Measurements from ENCODE around the gene C1orf53.
A peak's percentile ranks its signal among the peaks of the same experiment; 100 is the strongest.
"Not testable (repeated sequence)": the region's sequence is repeated elsewhere in the genome, so short reads cannot be mapped to it uniquely, and the experiment has no call there.

Gene C1orf53

GRCh38 chr1:197921235-197922069 is 19.0 kb downstream of the C1orf53 start:
- no peak for FAIRE-seq

GRCh38 chr1:197922070-197922390 is 19.6 kb downstream of the C1orf53 start:
- no peak for FAIRE-seq

GRCh38 chr1:197923038-197923437 is 20.6 kb downstream of the C1orf53 start:
- FAIRE-seq, result no peak

GRCh38 chr1:197924516-197925123 is 22.2 kb downstream of the C1orf53 start:
- no peak for FAIRE-seq

- FAIRE-seq, result no peak
These were observed 25.7 kb downstream of the C1orf53 start for GRCh38 chr1:197927908-197928665.

- no peak for FAIRE-seq
These were observed 26.5 kb downstream of the C1orf53 start for GRCh38 chr1:197928849-197929336.

- FAIRE-seq, result no peak
These were observed 30.6 kb downstream of the C1orf53 start for GRCh38 chr1:197933016-197933415.

GRCh38 chr1:197933647-197934046 is 31.2 kb downstream of the C1orf53 start:
- FAIRE-seq, result no peak

- FAIRE-seq, result no peak
These were observed 35.0 kb downstream of the C1orf53 start for GRCh38 chr1:197937381-197937780.

GRCh38 chr1:197937892-197938291 is 35.5 kb downstream of the C1orf53 start:
- FAIRE-seq, result no peak

- not testable (repeated sequence) for FAIRE-seq
These were observed 36.9 kb downstream of the C1orf53 start for GRCh38 chr1:197939159-197939980.

- FAIRE-seq, result no peak
These were observed 39.6 kb downstream of the C1orf53 start for GRCh38 chr1:197942042-197942441.

- no peak for FAIRE-seq
These were observed 42.1 kb downstream of the C1orf53 start for GRCh38 chr1:197944485-197944884.

- FAIRE-seq, result no peak
These were observed 46.8 kb downstream of the C1orf53 start for GRCh38 chr1:197948926-197949899.

GRCh38 chr1:197951089-197951488 is 48.7 kb downstream of the C1orf53 start:
- no peak for FAIRE-seq

GRCh38 chr1:197951617-197952175 is 49.3 kb downstream of the C1orf53 start:
- no peak for FAIRE-seq

GRCh38 chr1:197953472-197953871 is 51.0 kb downstream of the C1orf53 start:
- FAIRE-seq, result not testable (repeated sequence)

GRCh38 chr1:197954718-197955418 is 52.4 kb downstream of the C1orf53 start:
- no peak for FAIRE-seq

- peak; percentile 41 for FAIRE-seq
These were observed 53.3 kb downstream of the C1orf53 start for GRCh38 chr1:197955486-197956394.

All from endometrium (tissue), 2 donors.